ENCODE results near the gene POC1A.
"Not testable (repeated sequence)": the region's sequence is repeated elsewhere in the genome, so short reads cannot be mapped to it uniquely, and the experiment has no call there.

POC1A gene

GRCh38 chr3:52172262-52172757, 18.1 kb upstream of the POC1A start:
- Histone ChIP-seq H3K4me3 (ENCODE audit: low read depth, low read length) (no peak overlapping the region), H3K36me3 (ENCODE audit: control insufficient read depth, insufficient read depth, low read length) (no peaks in the 10 kb centered on the region), H3K9me3 (ENCODE audit: control insufficient read depth, insufficient read depth, low read depth, low read length) (no peaks in the 10 kb centered on the region), H3K4me1 (ENCODE audit: control insufficient read depth, insufficient read depth, low read length) (no peaks in the 10 kb centered on the region), H3K27me3 (ENCODE audit: control insufficient read depth, insufficient read depth, low read length) (no peaks in the 10 kb centered on the region), H3K27ac (ENCODE audit: low read depth, low read length) (no peak overlapping the region), H3K9ac (ENCODE audit: low read length) (no peak overlapping the region)

- Histone ChIP-seq H3K27me3 (ENCODE audit: control insufficient read depth, insufficient read depth, low read length) (no peaks in the 10 kb centered on the region), H3K36me3 (ENCODE audit: control insufficient read depth, insufficient read depth, low read length) (no peaks in the 10 kb centered on the region), H3K4me1 (ENCODE audit: control insufficient read depth, insufficient read depth, low read length) (peaks cover 3% of the 10 kb centered on the region; the same call in 1 of the 2 replicates), H3K4me3 (ENCODE audit: low read depth, low read length) (no peak overlapping the region), H3K9ac (ENCODE audit: low read length) (no peak overlapping the region), H3K9me3 (ENCODE audit: control insufficient read depth, insufficient read depth, low read depth, low read length) (no peaks in the 10 kb centered on the region), H3K27ac (ENCODE audit: low read depth, low read length) (no peak overlapping the region)
These were observed 17.5 kb upstream of the POC1A start for GRCh38 chr3:52171514-52172261.

GRCh38 chr3:52170217-52170616, 16.0 kb upstream of the POC1A start:
- H3K4me3 ChIP-seq (ENCODE audit: low read depth, low read length); H3K27ac ChIP-seq (ENCODE audit: low read depth, low read length): not testable (repeated sequence)

GRCh38 chr3:52167240-52167639, 13.0 kb upstream of the POC1A start:
- Histone ChIP-seq H3K4me3 (ENCODE audit: low read depth, low read length) (no peak overlapping the region), H3K9ac (ENCODE audit: low read length) (no peak overlapping the region), H3K36me3 (ENCODE audit: control insufficient read depth, insufficient read depth, low read length) (no peaks in the 10 kb centered on the region), H3K9me3 (ENCODE audit: control insufficient read depth, insufficient read depth, low read depth, low read length) (peaks cover 13% of the 10 kb centered on the region), H3K27me3 (ENCODE audit: control insufficient read depth, insufficient read depth, low read length) (no peaks in the 10 kb centered on the region), H3K4me1 (ENCODE audit: control insufficient read depth, insufficient read depth, low read length) (peaks cover 5% of the 10 kb centered on the region; the same call in 1 of the 2 replicates), H3K27ac (ENCODE audit: low read depth, low read length) (no peak overlapping the region)

More at GRCh38 chr3:52170217-52170616, 16.0 kb upstream of the POC1A start:
- H3K9ac ChIP-seq (ENCODE audit: low read length); H3K36me3 ChIP-seq (ENCODE audit: control insufficient read depth, insufficient read depth, low read length); H3K9me3 ChIP-seq (ENCODE audit: control insufficient read depth, insufficient read depth, low read depth, low read length); H3K4me1 ChIP-seq (ENCODE audit: control insufficient read depth, insufficient read depth, low read length); H3K27me3 ChIP-seq (ENCODE audit: control insufficient read depth, insufficient read depth, low read length): not testable (repeated sequence)

- no peaks in the 10 kb centered on the region for H3K36me3 ChIP-seq (ENCODE audit: control insufficient read depth, insufficient read depth, low read length)
- H3K9me3 ChIP-seq (ENCODE audit: control insufficient read depth, insufficient read depth, low read depth, low read length), result peaks cover 13% of the 10 kb centered on the region
- no peak overlapping the region for H3K9ac ChIP-seq (ENCODE audit: low read length)
- no peak overlapping the region for H3K27ac ChIP-seq (ENCODE audit: low read depth, low read length)
- H3K4me1 ChIP-seq (ENCODE audit: control insufficient read depth, insufficient read depth, low read length), result peaks cover 7% of the 10 kb centered on the region; the same call in 1 of the 2 replicates
- H3K27me3 ChIP-seq (ENCODE audit: control insufficient read depth, insufficient read depth, low read length), result no peaks in the 10 kb centered on the region
- H3K4me3 ChIP-seq (ENCODE audit: low read depth, low read length), result no peak overlapping the region
These were observed 8.1 kb upstream of the POC1A start for GRCh38 chr3:52162250-52162872.

GRCh38 chr3:52159503-52159902, 5.3 kb upstream of the POC1A start:
- Histone ChIP-seq H3K9ac (ENCODE audit: low read length) (no peak overlapping the region), H3K4me1 (ENCODE audit: control insufficient read depth, insufficient read depth, low read length) (peaks cover 4% of the 10 kb centered on the region; the same call in 1 of the 2 replicates), H3K27ac (ENCODE audit: low read depth, low read length) (no peak overlapping the region), H3K27me3 (ENCODE audit: control insufficient read depth, insufficient read depth, low read length) (no peaks in the 10 kb centered on the region), H3K36me3 (ENCODE audit: control insufficient read depth, insufficient read depth, low read length) (no peaks in the 10 kb centered on the region), H3K4me3 (ENCODE audit: low read depth, low read length) (no peak overlapping the region), H3K9me3 (ENCODE audit: control insufficient read depth, insufficient read depth, low read depth, low read length) (peaks cover 6% of the 10 kb centered on the region; the same call in 1 of the 2 replicates)

- Histone ChIP-seq H3K9ac (ENCODE audit: low read length) (no peak overlapping the region), H3K36me3 (ENCODE audit: control insufficient read depth, insufficient read depth, low read length) (peaks cover under 1% of the 10 kb centered on the region; the same call in 1 of the 2 replicates), H3K4me3 (ENCODE audit: low read depth, low read length) (no peak overlapping the region), H3K4me1 (ENCODE audit: control insufficient read depth, insufficient read depth, low read length) (peaks cover 11% of the 10 kb centered on the region; the same call in 1 of the 2 replicates), H3K27me3 (ENCODE audit: control insufficient read depth, insufficient read depth, low read length) (no peaks in the 10 kb centered on the region), H3K27ac (ENCODE audit: low read depth, low read length) (no peak overlapping the region), H3K9me3 (ENCODE audit: control insufficient read depth, insufficient read depth, low read depth, low read length) (no peaks in the 10 kb centered on the region)
These were observed 1.7 kb upstream of the POC1A start for GRCh38 chr3:52155912-52156311.

- Histone ChIP-seq H3K27ac (ENCODE audit: low read depth, low read length) (peak overlapping the region; percentile 59; the same call in 1 of the 2 replicates), H3K9ac (ENCODE audit: low read length) (peak overlapping the region; percentile 74), H3K27me3 (ENCODE audit: control insufficient read depth, insufficient read depth, low read length) (no peaks in the 10 kb centered on the region), H3K4me1 (ENCODE audit: control insufficient read depth, insufficient read depth, low read length) (peaks cover 11% of the 10 kb centered on the region; the same call in 1 of the 2 replicates), H3K36me3 (ENCODE audit: control insufficient read depth, insufficient read depth, low read length) (peaks cover 24% of the 10 kb centered on the region), H3K4me3 (ENCODE audit: low read depth, low read length) (peak overlapping the region; percentile 78), H3K9me3 (ENCODE audit: control insufficient read depth, insufficient read depth, low read depth, low read length) (no peaks in the 10 kb centered on the region)
These were observed 680 bp downstream of the POC1A start for GRCh38 chr3:52153389-52154096.

- not testable (repeated sequence) for H3K9ac ChIP-seq (ENCODE audit: low read length)
These were observed 2.2 kb downstream of the POC1A start for GRCh38 chr3:52151991-52152390.

GRCh38 chr3:52150860-52151259, 3.4 kb downstream of the POC1A start:
- H3K4me3 ChIP-seq (ENCODE audit: low read depth, low read length), result no peak overlapping the region
- no peak overlapping the region for H3K9ac ChIP-seq (ENCODE audit: low read length)
- no peak overlapping the region for H3K27ac ChIP-seq (ENCODE audit: low read depth, low read length)
- peaks cover 45% of the 10 kb centered on the region for H3K36me3 ChIP-seq (ENCODE audit: control insufficient read depth, insufficient read depth, low read length)
- 0 out of 2 replicates have a peak, but pooled peaks cover 9% of the 10 kb centered on the region for H3K4me1 ChIP-seq (ENCODE audit: control insufficient read depth, insufficient read depth, low read length)
- no peaks in the 10 kb centered on the region for H3K27me3 ChIP-seq (ENCODE audit: control insufficient read depth, insufficient read depth, low read length)
- no peaks in the 10 kb centered on the region for H3K9me3 ChIP-seq (ENCODE audit: control insufficient read depth, insufficient read depth, low read depth, low read length)

More at GRCh38 chr3:52151991-52152390, 2.2 kb downstream of the POC1A start:
- not testable (repeated sequence) for H3K9me3 ChIP-seq (ENCODE audit: control insufficient read depth, insufficient read depth, low read depth, low read length); H3K27me3 ChIP-seq (ENCODE audit: control insufficient read depth, insufficient read depth, low read length); H3K4me3 ChIP-seq (ENCODE audit: low read depth, low read length); H3K27ac ChIP-seq (ENCODE audit: low read depth, low read length); H3K4me1 ChIP-seq (ENCODE audit: control insufficient read depth, insufficient read depth, low read length)
- H3K36me3 ChIP-seq (ENCODE audit: control insufficient read depth, insufficient read depth, low read length), result peaks cover 34% of the 10 kb centered on the region

All from HUES6 (cell line).